Middle frontal gyrus (tissue), 1 donor: ENCODE measurements around the gene MBD6.
"Not testable (repeated sequence)": the region's sequence is repeated elsewhere in the genome, so short reads cannot be mapped to it uniquely, and the experiment has no call there.

Source experiments
- DNase-seq: peaks from one replicate; pipeline ENCODE4 v3.0.0-alpha.2; 2015; ENCODE audit warnings: low spot score; ENCODE audit errors: extremely low spot score

The MBD6 gene

GRCh38 chr12:57489157-57489641 is 33.4 kb upstream of the MBD6 start:
- DNase-seq = no peak

- no peak for DNase-seq
Measured at GRCh38 chr12:57490126-57490525, 32.5 kb upstream of the MBD6 start.

DNA sequence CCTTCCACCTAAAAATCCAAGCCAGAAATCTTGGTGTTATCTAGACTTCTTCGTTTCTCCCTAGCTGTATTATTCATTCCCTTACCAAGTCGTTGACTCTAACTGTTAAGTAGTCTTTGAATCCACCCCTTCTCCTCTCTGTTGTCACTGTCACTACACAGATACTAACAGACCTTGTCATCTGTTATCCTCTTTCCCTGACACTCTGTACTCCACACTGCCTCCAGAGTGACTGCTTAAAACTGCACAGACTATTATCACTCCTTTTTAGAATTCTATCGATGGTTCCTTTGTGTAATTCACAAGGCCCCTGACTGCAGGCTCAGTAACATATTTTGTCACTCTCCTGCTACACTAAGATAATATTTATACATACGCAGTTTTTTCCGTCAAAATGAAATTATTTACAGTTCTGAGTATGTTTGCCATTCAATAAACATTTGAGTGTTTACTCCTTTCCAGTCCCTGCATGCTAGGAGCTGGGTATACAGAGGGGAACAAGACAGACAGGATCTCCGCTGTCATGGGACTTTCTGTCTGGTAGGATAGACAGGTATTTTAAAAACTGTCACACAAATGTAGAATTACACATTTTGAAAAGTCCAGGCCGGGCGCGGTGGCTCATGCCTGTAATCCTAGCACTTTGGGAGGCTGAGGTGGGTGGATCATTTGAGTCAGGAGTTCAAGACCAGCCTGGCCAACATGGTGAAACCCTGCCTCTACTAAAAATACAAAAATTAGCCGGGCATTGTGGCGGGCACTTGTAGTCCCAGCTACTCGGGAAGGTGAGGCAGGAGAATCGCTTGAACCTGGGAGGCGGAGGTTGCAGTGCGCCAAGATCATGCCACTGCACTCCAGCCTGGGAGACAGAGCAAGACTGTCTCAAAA is 31.0 kb upstream of the MBD6 start:
- DNase-seq = no peak

DNA sequence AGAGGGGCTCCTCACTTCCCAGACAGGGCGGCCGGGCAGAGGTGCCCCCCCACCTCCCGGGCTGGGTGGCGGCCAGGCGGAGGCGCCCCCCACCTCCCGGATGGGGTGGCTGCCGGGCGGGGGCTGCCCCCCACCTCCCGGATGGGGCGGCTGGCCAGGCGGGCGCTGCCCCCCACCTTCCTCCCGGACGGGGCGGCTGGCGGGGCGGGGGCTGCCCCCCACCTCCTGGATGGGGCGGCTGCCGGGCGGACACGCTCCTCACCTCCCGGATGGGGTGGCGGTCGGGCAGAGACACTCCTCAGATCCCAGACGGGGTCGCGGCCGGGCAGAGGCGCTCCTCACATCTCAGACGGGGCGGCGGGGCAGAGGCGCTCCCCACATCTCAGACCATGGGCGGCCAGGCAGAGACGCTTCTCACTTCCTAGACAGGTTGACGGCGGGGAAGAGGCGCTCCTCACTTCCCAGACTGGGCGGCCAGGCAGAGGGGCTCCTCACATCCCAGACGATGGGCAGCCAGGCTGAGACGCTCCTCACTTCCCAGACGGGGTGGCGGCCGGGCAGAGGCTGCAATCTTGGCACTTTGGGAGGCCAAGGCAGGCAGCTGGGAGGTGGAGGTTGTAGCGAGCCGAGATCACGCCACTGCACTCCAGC is 27.4 kb upstream of the MBD6 start:
- DNase-seq = not testable (repeated sequence)

DNA sequence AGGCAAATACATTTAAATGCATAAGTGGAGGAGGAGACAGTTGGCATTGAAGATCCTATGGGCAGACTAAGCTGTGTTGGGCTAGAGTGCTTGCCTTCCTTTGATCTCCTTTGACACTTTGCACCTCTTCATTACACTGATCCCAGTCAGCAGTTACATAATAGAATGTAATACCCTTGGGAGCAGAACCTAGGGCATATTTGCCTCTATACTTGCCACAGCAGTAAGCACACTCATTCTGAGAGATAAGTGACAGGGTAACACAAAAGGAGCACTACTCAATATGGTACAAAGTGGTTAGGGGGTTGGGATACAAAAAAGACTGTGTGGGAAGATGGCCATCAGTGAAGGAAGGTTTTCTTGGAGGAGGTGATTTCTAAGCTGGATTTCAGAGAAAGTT is 25.8 kb upstream of the MBD6 start:
- DNase-seq = no peak

GRCh38 chr12:57497223-57498131 is 25.1 kb upstream of the MBD6 start:
- DNase-seq = no peak

GRCh38 chr12:57498132-57498502 is 24.5 kb upstream of the MBD6 start:
- no peak for DNase-seq

- no peak for DNase-seq
Measured at GRCh38 chr12:57498571-57498970, 24.1 kb upstream of the MBD6 start.

DNA sequence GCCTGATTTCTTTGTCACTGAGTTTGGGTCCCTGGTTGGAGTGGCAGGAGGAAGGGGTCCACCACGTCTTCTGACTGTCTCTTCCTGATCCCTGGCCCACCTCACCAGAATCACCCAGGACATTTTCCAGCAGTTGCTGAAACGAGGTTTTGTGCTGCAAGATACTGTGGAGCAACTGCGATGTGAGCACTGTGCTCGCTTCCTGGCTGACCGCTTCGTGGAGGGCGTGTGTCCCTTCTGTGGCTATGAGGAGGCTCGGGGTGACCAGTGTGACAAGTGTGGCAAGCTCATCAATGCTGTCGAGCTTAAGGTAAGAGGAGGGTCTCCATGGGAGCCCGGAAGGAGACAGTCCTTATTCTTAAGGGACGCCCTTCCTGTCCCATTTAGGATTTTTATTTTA is 22.4 kb upstream of the MBD6 start:
- no peak for DNase-seq

DNA sequence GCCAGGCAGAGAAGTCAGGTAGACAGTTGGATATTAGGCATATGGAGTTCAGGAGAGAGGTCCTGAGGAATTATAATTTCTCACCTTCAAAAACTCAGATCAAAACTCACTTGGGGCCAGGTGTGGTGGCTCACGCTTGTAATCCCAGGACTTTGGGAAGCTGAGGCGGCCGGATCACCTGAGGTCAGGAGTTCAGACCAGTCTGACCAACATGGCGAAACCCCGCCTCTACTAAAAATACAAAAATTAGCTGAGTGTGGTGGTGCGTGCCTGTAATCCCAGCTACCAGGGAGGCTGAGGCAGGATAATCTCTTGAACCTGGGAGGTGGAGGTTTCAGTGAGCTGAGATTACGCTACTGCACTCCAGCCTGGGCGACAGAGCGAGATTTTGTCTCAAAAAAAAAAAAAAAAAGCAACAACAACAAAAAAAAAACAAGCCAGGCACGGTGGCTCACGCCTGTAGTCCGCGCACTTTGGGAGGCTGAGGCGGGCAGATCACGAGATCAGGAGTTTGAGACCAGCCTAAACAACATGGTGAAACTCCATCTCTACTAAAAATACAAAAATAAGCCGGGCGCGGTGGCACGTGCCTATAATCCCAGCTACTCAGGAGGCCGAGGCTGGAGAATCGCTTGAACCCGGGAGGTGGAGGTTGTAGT is 20.2 kb upstream of the MBD6 start:
- not testable (repeated sequence) for DNase-seq

DNA sequence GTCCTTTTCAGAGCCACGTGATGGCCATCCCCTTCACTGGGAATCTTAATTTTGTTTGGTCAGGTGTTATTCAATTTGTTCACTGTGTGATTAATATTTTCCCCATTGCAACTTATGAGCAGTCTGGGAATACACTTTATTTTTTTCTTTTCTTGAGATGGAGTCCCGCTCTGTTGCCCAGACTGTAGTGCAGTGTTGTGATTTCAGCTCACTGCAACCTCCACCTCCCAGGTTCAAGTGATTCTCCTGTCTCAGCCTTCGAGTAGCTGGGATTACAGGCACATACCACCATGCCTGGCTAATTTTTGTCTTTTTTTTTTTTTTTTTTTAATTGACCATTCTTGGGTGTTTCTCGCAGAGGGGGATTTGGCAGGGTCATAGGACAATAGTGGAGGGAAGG is 16.1 kb upstream of the MBD6 start:
- DNase-seq = not testable (repeated sequence)

- not testable (repeated sequence) for DNase-seq
Measured at GRCh38 chr12:57507796-57508195, 14.8 kb upstream of the MBD6 start.

GRCh38 chr12:57511161-57511560 is 11.5 kb upstream of the MBD6 start:
- DNase-seq = no peak

DNA sequence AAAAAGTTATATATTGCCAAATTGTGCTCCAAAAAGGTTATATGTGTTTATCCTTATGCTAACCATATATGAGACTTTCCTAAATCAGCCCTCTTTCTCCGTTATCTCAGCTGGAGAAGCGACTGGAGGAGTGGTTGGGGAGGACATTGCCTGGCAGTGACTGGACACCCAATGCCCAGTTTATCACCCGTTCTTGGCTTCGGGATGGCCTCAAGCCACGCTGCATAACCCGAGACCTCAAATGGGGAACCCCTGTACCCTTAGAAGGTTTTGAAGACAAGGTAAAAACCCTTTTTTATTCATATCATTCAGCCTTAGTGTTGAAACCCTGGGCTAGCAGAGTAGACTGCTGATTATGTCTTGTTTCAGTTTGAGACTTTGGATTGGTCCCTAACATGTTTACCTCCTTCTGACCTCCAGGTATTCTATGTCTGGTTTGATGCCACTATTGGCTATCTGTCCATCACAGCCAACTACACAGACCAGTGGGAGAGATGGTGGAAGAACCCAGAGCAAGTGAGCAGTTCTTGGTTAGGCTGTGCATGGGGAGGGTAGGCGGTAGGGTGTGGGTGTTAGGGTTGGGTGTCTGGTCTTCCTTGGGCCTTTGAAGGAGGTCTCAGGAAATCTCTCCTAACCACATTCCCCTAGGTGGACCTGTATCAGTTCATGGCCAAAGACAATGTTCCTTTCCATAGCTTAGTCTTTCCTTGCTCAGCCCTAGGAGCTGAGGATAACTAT is 10.9 kb upstream of the MBD6 start:
- no peak for DNase-seq

DNA sequence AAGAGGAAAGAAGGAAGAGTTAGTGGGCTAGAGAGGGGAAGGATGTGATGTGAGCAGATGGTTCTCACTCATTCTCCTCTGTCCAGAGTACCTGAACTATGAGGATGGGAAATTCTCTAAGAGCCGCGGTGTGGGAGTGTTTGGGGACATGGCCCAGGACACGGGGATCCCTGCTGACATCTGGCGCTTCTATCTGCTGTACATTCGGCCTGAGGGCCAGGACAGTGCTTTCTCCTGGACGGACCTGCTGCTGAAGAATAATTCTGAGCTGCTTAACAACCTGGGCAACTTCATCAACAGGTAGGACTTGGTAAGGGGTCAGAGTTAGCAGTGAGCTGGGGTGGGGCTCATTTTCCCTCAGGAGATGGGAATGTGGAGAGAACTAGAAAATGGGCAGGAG is 10.0 kb upstream of the MBD6 start:
- no peak for DNase-seq

DNA sequence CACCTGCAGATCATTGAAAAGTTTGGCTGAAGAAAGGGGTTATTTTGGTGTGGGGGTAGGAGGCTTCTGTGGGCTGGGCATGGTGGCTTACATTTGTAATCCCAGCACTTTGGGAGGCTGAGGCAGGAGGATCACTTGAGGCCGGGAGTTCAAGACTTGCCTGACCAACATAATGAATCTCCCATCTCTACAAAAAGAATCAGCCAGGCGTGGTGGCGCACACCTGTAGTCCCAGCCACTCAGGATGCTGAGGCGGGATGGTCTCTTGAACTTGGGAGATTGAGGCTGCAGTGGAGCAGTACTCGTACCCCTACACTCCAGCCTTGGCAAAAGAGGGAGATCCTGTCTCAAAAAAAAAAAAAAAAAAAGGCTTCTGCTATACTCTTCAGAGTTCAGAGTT is 9.4 kb upstream of the MBD6 start:
- DNase-seq = no peak

- not testable (repeated sequence) for DNase-seq
Measured at GRCh38 chr12:57513677-57514076, 8.9 kb upstream of the MBD6 start.

DNA sequence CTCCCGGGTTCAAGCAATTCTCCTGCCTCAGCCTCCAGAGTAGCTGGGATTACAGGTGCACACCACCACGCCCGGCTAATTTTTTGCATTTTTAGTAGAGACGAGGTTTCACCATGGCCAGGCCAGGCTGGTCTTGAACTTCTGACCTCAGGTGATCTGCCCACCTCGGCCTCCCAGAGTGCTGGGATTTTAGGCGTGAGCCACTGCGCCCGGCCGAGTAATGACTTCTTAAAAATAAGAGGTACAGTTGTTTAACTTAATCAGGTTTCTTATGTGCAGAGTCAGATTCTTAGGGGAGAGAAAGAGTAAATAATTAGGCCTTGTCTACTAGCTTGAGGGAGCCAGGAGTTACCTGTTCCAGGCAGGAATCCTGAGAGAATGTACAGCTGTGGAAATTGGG is 8.4 kb upstream of the MBD6 start:
- DNase-seq = not testable (repeated sequence)

GRCh38 chr12:57514720-57515407 is 7.8 kb upstream of the MBD6 start:
- no peak for DNase-seq

DNA sequence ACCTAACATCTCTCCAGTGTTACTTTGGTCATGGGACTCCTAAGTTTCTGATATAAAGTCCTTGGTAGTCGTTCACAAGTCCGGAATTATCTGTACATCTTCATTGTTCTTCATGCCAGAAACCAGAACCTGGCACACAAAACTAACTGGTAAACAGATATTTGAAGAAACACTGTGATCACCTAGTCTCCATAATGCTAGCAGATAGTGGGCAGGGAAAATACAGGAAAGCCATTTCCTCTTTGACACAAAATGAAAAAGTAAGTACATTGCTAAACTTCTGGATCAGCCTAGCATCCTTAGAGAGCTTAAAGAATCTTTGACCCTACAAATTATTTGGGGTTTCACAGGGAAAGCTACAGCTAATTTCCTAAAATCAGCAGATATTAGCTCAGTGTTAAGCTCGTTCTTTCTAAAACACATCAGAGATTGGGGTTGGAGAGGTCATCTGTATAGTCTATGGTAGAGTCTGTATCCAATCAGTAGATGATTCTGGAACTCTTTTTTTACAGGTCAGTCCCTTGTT is 7.2 kb upstream of the MBD6 start:
- DNase-seq = no peak
